Measurements from ENCODE around the gene FEZF1.

GRCh38 chr7:122339145-122339904, 34.8 kb upstream of the FEZF1 start:
- TF ChIP-seq POLR2AphosphoS5 (IDR thresholded peaks at IDR 0.05; ENCODE audit: low read depth, low read length) (no peak), CTCF (IDR thresholded peaks at IDR 0.05) (no peak)
